A549 (cell line): ENCODE measurements around the gene HYPK. TPM values are rescaled to one million over a fixed set of nuclear protein-coding genes. Genes with fewer than 3 reads are reported as not detected.

ENCODE experiments used
- ATAC-seq, 2 experiments: fragments of 200-7000 bp in 1 of 2; fragments of >200 bp in 1 of 2; cut with Nextera tagmentation in 1 of 2; cut with Tn5 transposase in 1 of 2; 3 replicates each; pipeline versions ENCODE4 v1.8.0 to v1.9.1; 2018 to 2020; ENCODE audit warnings: mild to moderate bottlenecking in 1 of 2, moderate library complexity in 1 of 2
- CTCF ChIA-PET: fragments of 300-600 bp; sonication (Branson Sonifier 250); formaldehyde crosslinking; extraction: SDS; loops from one replicate; lab custom pipeline; 2021; ENCODE audit warnings: antibody characterized with exemption, inconsistent platforms; lab: Yijun Ruan, JAX
- POLR2A ChIA-PET: fragments of 350-600 bp; formaldehyde crosslinking; extraction: SDS; loops from one replicate; lab custom pipeline; 2021; ENCODE audit warnings: antibody characterized with exemption, inconsistent platforms; lab: Yijun Ruan, JAX
- DNase-seq, 2 experiments: peaks; one replicate each; pipeline versions ENCODE4 v3.0.0 to v3.0.0-alpha.2; 2011 to 2016; ENCODE audit warnings: low read depth in 1 of 2, low spot score in 1 of 2
- FAIRE-seq: peaks from 2 replicates; lab custom pipeline; 2011; peaks lifted over from hg19 to GRCh38; lab: Jason Lieb, UNC
- H3K27ac ChIP-seq, 2 experiments: fragments of >200 bp; sonication (Bioruptor Twin); formaldehyde crosslinking; 3 replicates each; pipeline ENCODE4 v1.5.1; 2016 to 2017
- H3K4me1 ChIP-seq: fragments of >200 bp; sonication (Bioruptor Twin); formaldehyde crosslinking; 3 replicates; pipeline ENCODE4 v1.6.1; 2016
- H3K4me2 ChIP-seq: fragments of >200 bp; sonication (Bioruptor Twin); formaldehyde crosslinking; 3 replicates; pipeline ENCODE4 v1.6.1; 2016
- H3K4me3 ChIP-seq: fragments of >200 bp; sonication (Bioruptor Twin); formaldehyde crosslinking; 3 replicates; pipeline ENCODE4 v1.5.1; 2016
- H3K9me3 ChIP-seq: fragments of >200 bp; sonication (Bioruptor Twin); formaldehyde crosslinking; 3 replicates; pipeline ENCODE4 v1.6.1; 2016
- BHLHE40 ChIP-seq: IDR thresholded peaks from 2 replicates; pipeline ENCODE4 v1.6.1; 2012; ENCODE audit warnings: low read depth, low read length, inconsistent platforms
- CBX8 ChIP-seq: fragments of 200-600 bp; sonication (generic); IDR thresholded peaks from 2 replicates; pipeline ENCODE4 v1.6.1; 2016
- FOXS1 ChIP-seq: fragments of 250-450 bp; sonication (Bioruptor Pico); IDR thresholded peaks from 2 replicates; pipeline ENCODE4 v1.5.0; 2020; ENCODE audit warnings: mild to moderate bottlenecking, moderate library complexity
- GATA3 ChIP-seq: IDR thresholded peaks from 2 replicates; pipeline ENCODE4 v1.6.1; 2012; ENCODE audit warnings: borderline replicate concordance
- JUNB ChIP-seq: fragments of >200 bp; sonication (Bioruptor Twin); formaldehyde crosslinking; IDR thresholded peaks from 2 replicates; pipeline ENCODE4 v1.6.1; 2016
- KDM5A ChIP-seq: fragments of 200-600 bp; sonication (generic); IDR thresholded peaks from 2 replicates; pipeline ENCODE4 v1.6.1; 2016; ENCODE audit warnings: antibody characterized with exemption, mild to moderate bottlenecking
- MAZ ChIP-seq: fragments of 150-350 bp; IDR thresholded peaks from 2 replicates; pipeline ENCODE4 v1.6.1; 2014; ENCODE audit warnings: antibody characterized with exemption, low read depth, low read length, borderline replicate concordance
- MYC ChIP-seq: IDR thresholded peaks from 2 replicates; pipeline ENCODE4 v1.6.1; 2012; ENCODE audit warnings: mild to moderate bottlenecking, inconsistent platforms, low read length, improper control_type of control experiment, borderline replicate concordance
- NFE2L2 ChIP-seq: fragments of 150-350 bp; conservative IDR thresholded peaks from 2 replicates; pipeline ENCODE4 v1.6.1; 2014; ENCODE audit warnings: low read length
- NPAS2 ChIP-seq: fragments of 250-450 bp; sonication (Bioruptor Pico); IDR thresholded peaks from 2 replicates; pipeline ENCODE4 v1.8.0; 2022; ENCODE audit warnings: mild to moderate bottlenecking, moderate library complexity, borderline replicate concordance
- NR3C1 ChIP-seq: fragments of >200 bp; sonication (Bioruptor Twin); formaldehyde crosslinking; IDR thresholded peaks from 3 replicates; pipeline ENCODE4 v1.6.1; 2017
- POLR2AphosphoS2 ChIP-seq: conservative IDR thresholded peaks from 2 replicates; pipeline ENCODE4 v1.6.1; 2012; ENCODE audit warnings: low read length, improper control_type of control experiment, inconsistent platforms
- RAD21 ChIP-seq, 2 experiments: fragments of >200 bp in 1 of 2; sonication (Bioruptor Twin) in 1 of 2; formaldehyde crosslinking in 1 of 2; IDR thresholded peaks in 1 of 2; conservative IDR thresholded peaks in 1 of 2; 2 replicates in 1 of 2; 3 replicates in 1 of 2; pipeline ENCODE4 v1.6.1; 2012 to 2018; ENCODE audit warnings: inconsistent platforms in 1 of 2
- RARB ChIP-seq: fragments of 250-450 bp; sonication (Bioruptor Pico); IDR thresholded peaks from 2 replicates; pipeline ENCODE4 v1.8.0; 2021; ENCODE audit warnings: mild to moderate bottlenecking, moderate library complexity
- RFX5 ChIP-seq: fragments of 450-650 bp; IDR thresholded peaks from 2 replicates; pipeline ENCODE4 v1.7.1; 2014; ENCODE audit warnings: antibody characterized with exemption, mild to moderate bottlenecking, moderate library complexity
- SREBF2 ChIP-seq: fragments of 450-650 bp; IDR thresholded peaks from 2 replicates; pipeline ENCODE4 v1.6.1; 2014; ENCODE audit warnings: mild to moderate bottlenecking, moderate library complexity
- USF2 ChIP-seq: fragments of 450-650 bp; IDR thresholded peaks from 2 replicates; pipeline ENCODE4 v1.6.1; 2014; ENCODE audit warnings: antibody characterized with exemption
- ZC3H11A ChIP-seq: fragments of 450-650 bp; IDR thresholded peaks from 2 replicates; pipeline ENCODE4 v1.6.1; 2014; ENCODE audit warnings: antibody characterized with exemption, mild to moderate bottlenecking
- WGBS: methylation state at CpG from one replicate; pipeline ENCODE4 v1.1.6; 2017; ENCODE audit errors: missing lambda C conversion rate; 5-methylcytosine and 5-hydroxymethylcytosine counted together
- polyA plus RNA-seq, 4 experiments: library from polyadenylated mRNA; depleted of rRNA in 3 of 4; stranded (reverse); fragments of >200 nt; fragmentation: RNase III in 1 of 4; extraction: RNeasy Plus Mini Kit Qiagen cat#74134 plus additional on column Dnase treatment in 1 of 4; gene quantifications; 2 replicates in 3 of 4; 3 replicates in 1 of 4; pipeline ENCODE4 v1.2.3, GENCODE V29; 2011 to 2017
- TF ChIP-seq, protein P1 (sequence below): fragments of 200-600 bp; sonication (generic); IDR thresholded peaks from 2 replicates; pipeline ENCODE4 v1.6.1; 2016; ENCODE audit warnings: antibody characterized with exemption, mild to moderate bottlenecking, moderate library complexity
- TF ChIP-seq, protein P2 (sequence below): fragments of >200 bp; sonication (Bioruptor Twin); formaldehyde crosslinking; IDR thresholded peaks from 3 replicates; pipeline ENCODE4 v1.5.1; 2016

The HYPK gene
- polyA plus RNA-seq, 2 of the 4 experiments (the other 2 are of a cell fraction): 21.0 to 66.5 TPM

- DNase-seq: no peak
- no peak for ATAC-seq
- Histone ChIP-seq H3K27ac (no peak overlapping the region), H3K9me3 (no peaks in the 10 kb centered on the region), H3K4me1 (peaks cover 28% of the 10 kb centered on the region; the same call in 2 of the 3 replicates), H3K4me3 (no peak overlapping the region)
- FAIRE-seq: no peak
- ChIA-PET POLR2A (interaction anchor here (0.6 to 0.9 kb wide), 2 partner anchors 28 to 30 kb away, joined by 3 to 6 read pairs; partner anchors contain the start of gene MFAP1), CTCF (interaction anchor here (0.7 to 3.3 kb wide), 4 partner anchors 10 to 39 kb away, joined by 3 to 11 read pairs (median 4); partner anchors contain the start of gene ELL3)
- TF ChIP-seq NPAS2 (CRISPR knock-in tag): no peak
- TF ChIP-seq, protein P1, sequence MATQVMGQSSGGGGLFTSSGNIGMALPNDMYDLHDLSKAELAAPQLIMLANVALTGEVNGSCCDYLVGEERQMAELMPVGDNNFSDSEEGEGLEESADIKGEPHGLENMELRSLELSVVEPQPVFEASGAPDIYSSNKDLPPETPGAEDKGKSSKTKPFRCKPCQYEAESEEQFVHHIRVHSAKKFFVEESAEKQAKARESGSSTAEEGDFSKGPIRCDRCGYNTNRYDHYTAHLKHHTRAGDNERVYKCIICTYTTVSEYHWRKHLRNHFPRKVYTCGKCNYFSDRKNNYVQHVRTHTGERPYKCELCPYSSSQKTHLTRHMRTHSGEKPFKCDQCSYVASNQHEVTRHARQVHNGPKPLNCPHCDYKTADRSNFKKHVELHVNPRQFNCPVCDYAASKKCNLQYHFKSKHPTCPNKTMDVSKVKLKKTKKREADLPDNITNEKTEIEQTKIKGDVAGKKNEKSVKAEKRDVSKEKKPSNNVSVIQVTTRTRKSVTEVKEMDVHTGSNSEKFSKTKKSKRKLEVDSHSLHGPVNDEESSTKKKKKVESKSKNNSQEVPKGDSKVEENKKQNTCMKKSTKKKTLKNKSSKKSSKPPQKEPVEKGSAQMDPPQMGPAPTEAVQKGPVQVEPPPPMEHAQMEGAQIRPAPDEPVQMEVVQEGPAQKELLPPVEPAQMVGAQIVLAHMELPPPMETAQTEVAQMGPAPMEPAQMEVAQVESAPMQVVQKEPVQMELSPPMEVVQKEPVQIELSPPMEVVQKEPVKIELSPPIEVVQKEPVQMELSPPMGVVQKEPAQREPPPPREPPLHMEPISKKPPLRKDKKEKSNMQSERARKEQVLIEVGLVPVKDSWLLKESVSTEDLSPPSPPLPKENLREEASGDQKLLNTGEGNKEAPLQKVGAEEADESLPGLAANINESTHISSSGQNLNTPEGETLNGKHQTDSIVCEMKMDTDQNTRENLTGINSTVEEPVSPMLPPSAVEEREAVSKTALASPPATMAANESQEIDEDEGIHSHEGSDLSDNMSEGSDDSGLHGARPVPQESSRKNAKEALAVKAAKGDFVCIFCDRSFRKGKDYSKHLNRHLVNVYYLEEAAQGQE: peak; percentile 32; the same call in 1 of the 2 replicates
- TF ChIP-seq, all 56 proteins: peak for 1
- H3K4me2 ChIP-seq: peak overlapping the region; percentile 88; the same call in 1 of the 3 replicates
- 93% methylated on average over 9 of the region's 9 CpGs for WGBS
Observed at GRCh38 chr15:43794269-43795037, 5.9 kb upstream of the HYPK start.

DNA sequence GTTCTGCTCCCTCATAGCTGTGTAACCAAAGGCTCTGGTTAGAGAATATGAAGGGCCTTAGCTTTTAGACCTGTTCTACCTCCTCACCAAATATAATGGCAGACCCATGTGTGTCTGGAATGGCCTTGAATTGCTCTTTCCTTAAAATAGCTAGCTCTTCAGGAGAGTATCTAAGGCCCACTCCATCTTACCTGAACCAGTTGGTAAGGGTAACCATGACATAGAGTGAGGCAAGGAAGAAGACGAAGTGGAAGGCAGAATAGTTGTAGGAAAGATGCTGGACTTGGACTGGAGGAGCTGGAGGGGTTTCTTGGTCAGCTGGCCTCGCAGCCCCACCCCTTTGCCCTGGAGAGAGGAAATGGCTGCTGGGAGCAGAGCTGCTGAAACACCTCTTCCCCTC, 5.2 kb upstream of the HYPK start:
- POLR2A ChIA-PET: interaction anchor here (0.6 to 0.9 kb wide), 2 partner anchors 27 to 30 kb away, joined by 3 to 6 read pairs; partner anchors contain the start of gene MFAP1
- CTCF ChIA-PET: interaction anchor here (0.7 to 3.3 kb wide), 4 partner anchors 11 to 40 kb away, joined by 3 to 11 read pairs (median 4); partner anchors contain the start of gene ELL3
- H3K27ac ChIP-seq: no peak overlapping the region
- TF ChIP-seq NFE2L2 (no peak), CBX8 (no peak), ZC3H11A (no peak), RFX5 (no peak), FOXS1 (CRISPR knock-in tag) (no peak), KDM5A (no peak), USF2 (no peak), SREBF2 (no peak), BHLHE40 (no peak), MAZ (no peak), GATA3 (no peak), MYC (no peak), RARB (CRISPR knock-in tag) (no peak), NR3C1 (no peak), POLR2AphosphoS2 (no peak), JUNB (no peak), RAD21 (conservative IDR thresholded peaks at IDR 0.05 in 1 of 2, IDR thresholded peaks at IDR 0.05 in 1 of 2) (no peak)
- TF ChIP-seq, protein P2, sequence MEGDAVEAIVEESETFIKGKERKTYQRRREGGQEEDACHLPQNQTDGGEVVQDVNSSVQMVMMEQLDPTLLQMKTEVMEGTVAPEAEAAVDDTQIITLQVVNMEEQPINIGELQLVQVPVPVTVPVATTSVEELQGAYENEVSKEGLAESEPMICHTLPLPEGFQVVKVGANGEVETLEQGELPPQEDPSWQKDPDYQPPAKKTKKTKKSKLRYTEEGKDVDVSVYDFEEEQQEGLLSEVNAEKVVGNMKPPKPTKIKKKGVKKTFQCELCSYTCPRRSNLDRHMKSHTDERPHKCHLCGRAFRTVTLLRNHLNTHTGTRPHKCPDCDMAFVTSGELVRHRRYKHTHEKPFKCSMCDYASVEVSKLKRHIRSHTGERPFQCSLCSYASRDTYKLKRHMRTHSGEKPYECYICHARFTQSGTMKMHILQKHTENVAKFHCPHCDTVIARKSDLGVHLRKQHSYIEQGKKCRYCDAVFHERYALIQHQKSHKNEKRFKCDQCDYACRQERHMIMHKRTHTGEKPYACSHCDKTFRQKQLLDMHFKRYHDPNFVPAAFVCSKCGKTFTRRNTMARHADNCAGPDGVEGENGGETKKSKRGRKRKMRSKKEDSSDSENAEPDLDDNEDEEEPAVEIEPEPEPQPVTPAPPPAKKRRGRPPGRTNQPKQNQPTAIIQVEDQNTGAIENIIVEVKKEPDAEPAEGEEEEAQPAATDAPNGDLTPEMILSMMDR: no peak
- TF ChIP-seq, all 56 proteins: peak for 0
- ATAC-seq (no peak), DNase-seq (no peak), FAIRE-seq (no peak)
- Histone ChIP-seq H3K4me3 (no peak overlapping the region), H3K4me1 (peaks cover 31% of the 10 kb centered on the region; the same call in 2 of the 3 replicates), H3K4me2 (no peak overlapping the region), H3K9me3 (no peaks in the 10 kb centered on the region)
- 96% methylated on average over 2 of the region's 2 CpGs for WGBS
